ENCODE data around the gene ITPR2.

GRCh38 chr12:26777236-26777635 is 55.8 kb downstream of the ITPR2 start:
- no peak for TF ChIP-seq SP1 (IDR thresholded peaks at IDR 0.05; ENCODE audit: low read depth, low read length)
- no peak for TF ChIP-seq SUZ12 (IDR thresholded peaks at IDR 0.05; ENCODE audit: low read length)
- TF ChIP-seq CTCF (IDR thresholded peaks at IDR 0.05; ENCODE audit: control extremely low read depth in 1 of 3, insufficient read depth in 1 of 3, low read depth in 1 of 3, low read length in 3 of 3), result no peak
- no peak for TF ChIP-seq SIX5 (IDR thresholded peaks at IDR 0.05; ENCODE audit: low read depth, low read length)
- TF ChIP-seq, protein P1, sequence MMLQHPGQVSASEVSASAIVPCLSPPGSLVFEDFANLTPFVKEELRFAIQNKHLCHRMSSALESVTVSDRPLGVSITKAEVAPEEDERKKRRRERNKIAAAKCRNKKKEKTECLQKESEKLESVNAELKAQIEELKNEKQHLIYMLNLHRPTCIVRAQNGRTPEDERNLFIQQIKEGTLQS (IDR thresholded peaks at IDR 0.05; ENCODE audit: insufficient read depth, low read depth, low read length), result no peak
